A673 (cell line): Measurements from ENCODE around the gene HYDIN. TPM values are rescaled to one million over a fixed set of nuclear protein-coding genes. Genes with fewer than 3 reads are reported as not detected.
"Not testable (repeated sequence)": the region's sequence is repeated elsewhere in the genome, so short reads cannot be mapped to it uniquely, and the experiment has no call there.

ENCODE experiments used
- BruUV-seq: library from RNA; stranded (reverse); fragments of 400-500 nt; replicated peaks from 2 replicates; lab custom pipeline; 2021; lab: Mats Ljungman, UMichigan
- CTCF ChIA-PET: fragments of 300-600 bp; sonication (Branson Sonifier 250); formaldehyde crosslinking; loops from one replicate; lab custom pipeline; 2022; ENCODE audit warnings: antibody characterized with exemption; lab: Charles Lee
- POLR2A ChIA-PET: fragments of 300-600 bp; sonication (Branson Sonifier 250); formaldehyde crosslinking; loops from one replicate; lab custom pipeline; 2022; ENCODE audit warnings: antibody characterized with exemption; ENCODE audit not compliant: low non-redundant PET; lab: Charles Lee
- DNase-seq: peaks from one replicate; pipeline ENCODE4 v3.0.0-alpha.2; 2015; ENCODE audit warnings: low spot score
- H3K27ac ChIP-seq: fragments of 200-600 bp; sonication (generic); 2 replicates; pipeline ENCODE4 v1.5.1; 2016; ENCODE audit warnings: mixed run types, low read depth, mild to moderate bottlenecking, mixed read lengths, antibody characterized with exemption, low read length; ENCODE audit not compliant: poor library complexity, severe bottlenecking
- H3K27me3 ChIP-seq: fragments of 200-600 bp; sonication (generic); replicated peaks from 2 replicates; pipeline ENCODE4 v1.6.1; 2017; ENCODE audit warnings: mixed run types, low read depth, mild to moderate bottlenecking, mixed read lengths, antibody characterized with exemption, low read length; ENCODE audit not compliant: insufficient read depth, poor library complexity
- H3K36me3 ChIP-seq: fragments of 200-600 bp; sonication (generic); 2 replicates; pipeline ENCODE4 v1.6.1; 2016; ENCODE audit warnings: mixed run types, mild to moderate bottlenecking, mixed read lengths, antibody characterized with exemption, low read length; ENCODE audit not compliant: insufficient read depth, poor library complexity, severe bottlenecking
- H3K4me1 ChIP-seq: fragments of 200-600 bp; sonication (generic); 2 replicates; pipeline ENCODE4 v1.6.1; 2017; ENCODE audit warnings: mixed run types, mild to moderate bottlenecking, mixed read lengths, antibody characterized with exemption, low read length; ENCODE audit not compliant: insufficient read depth, poor library complexity, severe bottlenecking
- H3K4me3 ChIP-seq: fragments of 200-600 bp; sonication (generic); 2 replicates; pipeline ENCODE4 v1.5.1; 2016; ENCODE audit warnings: low read depth, mixed run types, mild to moderate bottlenecking, mixed read lengths, low read length; ENCODE audit not compliant: poor library complexity, severe bottlenecking
- H3K9me3 ChIP-seq: fragments of 200-600 bp; sonication (generic); 2 replicates; pipeline ENCODE4 v1.6.1; 2016; ENCODE audit warnings: mixed run types, low read depth, mild to moderate bottlenecking, mixed read lengths, antibody characterized with exemption, low read length; ENCODE audit not compliant: poor library complexity, severe bottlenecking
- intact Hi-C: fragments of 100-400 bp; cut with micrococcal nuclease; formaldehyde crosslinking; loops from one replicate; pipeline ENCODE4 v1.10.0; 2022; ENCODE audit not compliant: unreplicated experiment
- total RNA-seq: library from RNA; stranded (reverse); gene quantifications from 2 replicates; pipeline ENCODE4 v1.2.3, GENCODE V29; 2021

Gene HYDIN
- total RNA-seq, 1 experiment from 2014 or later, result not detected

GRCh38 chr16:71080262-71080661 lies 150.3 kb downstream of the HYDIN start:
- H3K27me3 ChIP-seq, POLR2A ChIA-PET, H3K36me3 ChIP-seq, H3K4me1 ChIP-seq, H3K4me3 ChIP-seq, intact Hi-C loops, DNase-seq, H3K27ac ChIP-seq, CTCF ChIA-PET, BruUV-seq, H3K9me3 ChIP-seq: not testable (repeated sequence)

GRCh38 chr16:71070651-71071050 lies 159.9 kb downstream of the HYDIN start:
- intact Hi-C loops, POLR2A ChIA-PET, H3K27ac ChIP-seq, H3K27me3 ChIP-seq, H3K4me1 ChIP-seq, DNase-seq, BruUV-seq, H3K36me3 ChIP-seq, CTCF ChIA-PET, H3K9me3 ChIP-seq, H3K4me3 ChIP-seq: not testable (repeated sequence)

GRCh38 chr16:71069842-71070241 lies 160.7 kb downstream of the HYDIN start:
- POLR2A ChIA-PET, intact Hi-C loops, H3K36me3 ChIP-seq, CTCF ChIA-PET, BruUV-seq, H3K9me3 ChIP-seq, H3K27me3 ChIP-seq, DNase-seq, H3K4me1 ChIP-seq, H3K4me3 ChIP-seq, H3K27ac ChIP-seq: not testable (repeated sequence)

GRCh38 chr16:71053897-71054609 lies 176.5 kb downstream of the HYDIN start:
- H3K27me3 ChIP-seq, H3K9me3 ChIP-seq, DNase-seq, H3K36me3 ChIP-seq, POLR2A ChIA-PET, H3K27ac ChIP-seq, BruUV-seq, H3K4me1 ChIP-seq, intact Hi-C loops, H3K4me3 ChIP-seq, CTCF ChIA-PET: not testable (repeated sequence)

GRCh38 chr16:71050307-71050706 lies 180.2 kb downstream of the HYDIN start:
- intact Hi-C loops, CTCF ChIA-PET, H3K4me3 ChIP-seq, BruUV-seq, H3K4me1 ChIP-seq, POLR2A ChIA-PET, H3K27me3 ChIP-seq, H3K9me3 ChIP-seq, DNase-seq, H3K36me3 ChIP-seq, H3K27ac ChIP-seq: not testable (repeated sequence)

- BruUV-seq, H3K4me3 ChIP-seq, intact Hi-C loops, DNase-seq, POLR2A ChIA-PET, H3K27me3 ChIP-seq, H3K27ac ChIP-seq, H3K36me3 ChIP-seq, H3K4me1 ChIP-seq, CTCF ChIA-PET, H3K9me3 ChIP-seq: not testable (repeated sequence)
These were observed 191.0 kb downstream of the HYDIN start for GRCh38 chr16:71039368-71040111.

- CTCF ChIA-PET, BruUV-seq, DNase-seq, POLR2A ChIA-PET, intact Hi-C loops, H3K36me3 ChIP-seq, H3K27me3 ChIP-seq, H3K4me3 ChIP-seq, H3K27ac ChIP-seq, H3K9me3 ChIP-seq, H3K4me1 ChIP-seq: not testable (repeated sequence)
These were observed 192.1 kb downstream of the HYDIN start for GRCh38 chr16:71038421-71038820.
